PC-9 (cell line): ENCODE data around the gene DNAJB1. TPM values are rescaled to one million over a fixed set of nuclear protein-coding genes. Genes with fewer than 3 reads are reported as not detected.
A peak's percentile ranks its signal among the peaks of the same experiment; 100 is the strongest.

Experiments used
- BruUV-seq: library from RNA; stranded (reverse); fragments of 400-500 nt; replicated peaks from 2 replicates; lab custom pipeline; 2021; lab: Mats Ljungman, UMichigan
- CTCF ChIA-PET: fragments of 300-600 bp; sonication (Branson Sonifier 250); formaldehyde crosslinking; loops from one replicate; lab custom pipeline; 2022; ENCODE audit warnings: antibody characterized with exemption; lab: Charles Lee
- POLR2A ChIA-PET: fragments of 300-600 bp; sonication (Branson Sonifier 250); formaldehyde crosslinking; loops from one replicate; lab custom pipeline; 2022; ENCODE audit warnings: antibody characterized with exemption; ENCODE audit not compliant: unreplicated experiment; lab: Charles Lee
- DNase-seq, 2 experiments: peaks; one replicate each; pipeline versions ENCODE4 v3.0.0 to v3.0.0-alpha.2; 2015 to 2022; ENCODE audit warnings: mixed read lengths in 1 of 2
- H2AFZ ChIP-seq: fragments of 200-600 bp; sonication (generic); 2 replicates; pipeline ENCODE4 v1.8.1; 2017; ENCODE audit warnings: antibody characterized with exemption
- H3F3A ChIP-seq: fragments of 200-600 bp; sonication (generic); 2 replicates; pipeline ENCODE4 v1.8.1; 2017; ENCODE audit warnings: antibody characterized with exemption, mild to moderate bottlenecking, low read depth; ENCODE audit not compliant: insufficient read depth
- H3K27ac ChIP-seq: fragments of 200-600 bp; sonication (generic); 2 replicates; pipeline ENCODE4 v1.6.1; 2016; ENCODE audit warnings: mixed run types
- H3K27me3 ChIP-seq: fragments of 200-600 bp; sonication (generic); 2 replicates; pipeline ENCODE4 v1.6.1; 2016; ENCODE audit warnings: low read depth, mixed run types; ENCODE audit not compliant: insufficient read depth
- H3K36me3 ChIP-seq: fragments of 200-600 bp; sonication (generic); 2 replicates; pipeline ENCODE4 v1.6.1; 2016; ENCODE audit warnings: low read depth, mixed run types
- H3K4me1 ChIP-seq: fragments of 200-600 bp; sonication (generic); replicated peaks from 2 replicates; pipeline ENCODE4 v1.6.1; 2016; ENCODE audit warnings: mixed run types; ENCODE audit not compliant: insufficient read depth
- H3K4me2 ChIP-seq: fragments of 200-600 bp; sonication (generic); 2 replicates; pipeline ENCODE4 v1.6.1; 2017; ENCODE audit warnings: mixed run types
- H3K4me3 ChIP-seq: fragments of 200-600 bp; sonication (generic); 2 replicates; pipeline ENCODE4 v1.6.1; 2016; ENCODE audit warnings: mixed run types
- H3K79me2 ChIP-seq: fragments of 200-600 bp; sonication (generic); 2 replicates; pipeline ENCODE4 v1.6.1; 2017; ENCODE audit warnings: low read depth, mixed run types
- H3K9me2 ChIP-seq: fragments of 200-600 bp; sonication (generic); 2 replicates; pipeline ENCODE4 v1.8.1; 2017; ENCODE audit warnings: mild to moderate bottlenecking; ENCODE audit not compliant: insufficient read depth
- H3K9me3 ChIP-seq: fragments of 200-600 bp; sonication (generic); 2 replicates; pipeline ENCODE4 v1.8.1; 2016; ENCODE audit warnings: low read depth; ENCODE audit not compliant: insufficient read depth
- H4K20me1 ChIP-seq: fragments of 200-600 bp; sonication (generic); 2 replicates; pipeline ENCODE4 v1.8.1; 2017; ENCODE audit not compliant: insufficient read depth
- EZH2 ChIP-seq: fragments of 200-600 bp; sonication (generic); IDR thresholded peaks from 2 replicates; pipeline ENCODE4 v1.8.0; 2017; ENCODE audit warnings: antibody characterized with exemption, low read depth
- intact Hi-C: fragments of 100-400 bp; cut with micrococcal nuclease; formaldehyde crosslinking; loops from one replicate; pipeline ENCODE4 v1.10.0; 2022; ENCODE audit not compliant: unreplicated experiment
- total RNA-seq: library from RNA; stranded (reverse); gene quantifications from 2 replicates; pipeline ENCODE4 v1.2.3, GENCODE V29; 2021
- TF ChIP-seq, protein P1 (sequence below): fragments of 200-600 bp; sonication (generic); conservative IDR thresholded peaks from 2 replicates; pipeline ENCODE4 v1.6.1; 2017; ENCODE audit warnings: mixed run types, antibody characterized with exemption, mild to moderate bottlenecking, moderate library complexity

DNAJB1 gene
- total RNA-seq, 1 experiment from 2014 or later, result 159 TPM

DNA sequence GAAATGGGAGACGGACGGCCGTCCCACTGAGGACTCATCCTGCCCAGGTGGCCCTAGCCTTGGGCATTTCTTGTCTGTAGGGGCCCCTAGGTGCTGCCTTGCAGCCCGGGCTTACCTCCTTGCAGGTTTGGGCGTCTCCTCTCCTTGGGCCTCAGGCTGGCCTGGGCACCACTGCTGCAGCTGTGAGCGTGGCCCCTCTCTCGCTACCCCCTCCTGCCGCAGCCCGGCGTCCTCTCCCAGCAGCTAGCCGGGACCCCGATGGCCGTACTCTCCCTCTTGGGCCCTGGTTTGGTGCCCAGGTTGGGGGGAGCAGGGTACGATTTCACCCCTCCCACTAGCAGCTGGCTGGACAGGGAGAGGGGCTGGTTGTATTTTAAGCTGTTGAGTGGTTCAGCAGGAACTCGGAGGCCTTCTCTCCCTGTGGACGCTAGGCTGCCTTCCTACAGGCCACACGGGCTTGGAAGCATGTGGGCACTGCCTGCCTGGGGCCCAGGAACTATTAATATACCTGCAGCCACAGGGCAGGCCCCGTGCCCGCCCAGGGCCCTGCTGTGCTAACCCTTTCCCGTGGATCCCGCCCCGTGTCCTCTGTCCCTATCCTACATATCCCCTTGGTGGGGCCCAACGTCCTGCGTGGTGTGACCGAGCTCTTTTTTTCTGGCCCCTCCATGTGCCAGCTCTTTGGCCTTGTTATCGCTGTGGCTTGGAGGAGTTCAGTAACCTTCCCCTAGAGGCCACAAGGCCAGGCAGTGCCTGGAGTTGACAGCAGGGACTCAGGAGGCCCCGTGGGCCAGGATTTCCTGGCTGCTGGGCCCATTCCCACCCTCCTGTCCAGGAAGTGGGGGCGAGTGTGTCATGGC is 41.9 kb upstream of the DNAJB1 start:
- no peak overlapping the region for H3K4me3 ChIP-seq
- H3K4me2 ChIP-seq, result no peak overlapping the region
- DNase-seq, result peak in 1 of 2 experiments; percentile 29
- H3F3A ChIP-seq, result peaks cover 17% of the 10 kb centered on the region
- ChIA-PET CTCF (no interaction called here), POLR2A (no interaction called here)
- TF ChIP-seq, protein P1, sequence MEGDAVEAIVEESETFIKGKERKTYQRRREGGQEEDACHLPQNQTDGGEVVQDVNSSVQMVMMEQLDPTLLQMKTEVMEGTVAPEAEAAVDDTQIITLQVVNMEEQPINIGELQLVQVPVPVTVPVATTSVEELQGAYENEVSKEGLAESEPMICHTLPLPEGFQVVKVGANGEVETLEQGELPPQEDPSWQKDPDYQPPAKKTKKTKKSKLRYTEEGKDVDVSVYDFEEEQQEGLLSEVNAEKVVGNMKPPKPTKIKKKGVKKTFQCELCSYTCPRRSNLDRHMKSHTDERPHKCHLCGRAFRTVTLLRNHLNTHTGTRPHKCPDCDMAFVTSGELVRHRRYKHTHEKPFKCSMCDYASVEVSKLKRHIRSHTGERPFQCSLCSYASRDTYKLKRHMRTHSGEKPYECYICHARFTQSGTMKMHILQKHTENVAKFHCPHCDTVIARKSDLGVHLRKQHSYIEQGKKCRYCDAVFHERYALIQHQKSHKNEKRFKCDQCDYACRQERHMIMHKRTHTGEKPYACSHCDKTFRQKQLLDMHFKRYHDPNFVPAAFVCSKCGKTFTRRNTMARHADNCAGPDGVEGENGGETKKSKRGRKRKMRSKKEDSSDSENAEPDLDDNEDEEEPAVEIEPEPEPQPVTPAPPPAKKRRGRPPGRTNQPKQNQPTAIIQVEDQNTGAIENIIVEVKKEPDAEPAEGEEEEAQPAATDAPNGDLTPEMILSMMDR, result no peak
- no peak for TF ChIP-seq EZH2
- no peaks in the 10 kb centered on the region for H3K27me3 ChIP-seq
- intact Hi-C loops, result no loop called here
- no TSS peak for BruUV-seq
- 0 out of 2 replicates have a peak, but pooled peaks cover 6% of the 10 kb centered on the region for H3K4me1 ChIP-seq
- peaks cover 11% of the 10 kb centered on the region; the same call in 1 of the 2 replicates for H3K36me3 ChIP-seq
- no peaks in the 10 kb centered on the region for H3K9me3 ChIP-seq
- H3K9me2 ChIP-seq, result no peaks in the 10 kb centered on the region
- peaks cover 37% of the 10 kb centered on the region for H4K20me1 ChIP-seq
- no peak overlapping the region for H3K27ac ChIP-seq
- H3K79me2 ChIP-seq, result peaks cover 61% of the 10 kb centered on the region
- H2AFZ ChIP-seq, result no peak overlapping the region

DNA sequence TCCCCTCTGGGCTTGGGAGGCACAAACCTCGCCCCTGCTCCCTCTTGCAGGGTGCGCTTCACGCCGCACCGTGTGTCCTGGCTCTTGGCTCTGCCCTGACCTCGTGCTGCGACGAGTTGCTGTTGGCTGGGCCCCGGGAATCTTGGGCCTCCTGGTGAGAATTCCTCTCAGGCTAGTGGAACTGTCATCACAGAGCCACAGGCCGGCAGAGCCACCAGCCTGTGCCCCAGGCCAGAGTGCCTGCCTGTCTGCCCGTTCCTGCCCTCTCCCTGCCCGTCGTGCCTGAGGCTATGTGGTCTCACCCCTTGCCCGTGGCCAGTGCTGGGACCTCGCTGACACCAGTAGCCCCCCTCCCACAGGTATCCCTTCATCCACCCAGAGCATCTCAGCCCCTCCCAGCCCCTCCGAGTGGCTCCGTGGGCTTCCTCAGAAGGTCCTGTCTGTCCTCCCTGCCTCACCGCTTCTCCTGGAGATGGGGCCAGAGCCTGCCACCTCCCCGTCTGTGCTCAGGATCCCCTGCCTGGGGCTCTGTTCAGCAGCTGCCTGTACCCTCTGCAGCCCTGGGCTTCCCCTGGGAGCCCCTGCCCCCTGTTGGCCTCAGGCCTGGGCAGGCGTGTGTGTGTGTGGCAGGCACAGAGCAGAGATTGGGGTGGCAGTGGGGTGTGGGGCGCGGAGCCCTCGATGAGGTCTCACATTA is 40.3 kb upstream of the DNAJB1 start:
- no peak overlapping the region for H3K27ac ChIP-seq
- H3K4me2 ChIP-seq, result no peak overlapping the region
- peaks cover 40% of the 10 kb centered on the region for H4K20me1 ChIP-seq
- no peaks in the 10 kb centered on the region for H3K27me3 ChIP-seq
- DNase-seq, result no peak
- ChIA-PET CTCF (no interaction called here), POLR2A (no interaction called here)
- H3K9me3 ChIP-seq, result no peaks in the 10 kb centered on the region
- H2AFZ ChIP-seq, result no peak overlapping the region
- peaks cover 2% of the 10 kb centered on the region; the same call in 1 of the 2 replicates for H3K36me3 ChIP-seq
- H3K4me1 ChIP-seq, result 0 out of 2 replicates have a peak, but pooled peaks cover 6% of the 10 kb centered on the region
- peaks cover 70% of the 10 kb centered on the region for H3K79me2 ChIP-seq
- no peaks in the 10 kb centered on the region for H3K9me2 ChIP-seq
- H3F3A ChIP-seq, result peaks cover 17% of the 10 kb centered on the region
- intact Hi-C loops, result no loop called here
- no TSS peak for BruUV-seq
- H3K4me3 ChIP-seq, result no peak overlapping the region
- TF ChIP-seq, protein P1, result no peak
- no peak for TF ChIP-seq EZH2

DNA sequence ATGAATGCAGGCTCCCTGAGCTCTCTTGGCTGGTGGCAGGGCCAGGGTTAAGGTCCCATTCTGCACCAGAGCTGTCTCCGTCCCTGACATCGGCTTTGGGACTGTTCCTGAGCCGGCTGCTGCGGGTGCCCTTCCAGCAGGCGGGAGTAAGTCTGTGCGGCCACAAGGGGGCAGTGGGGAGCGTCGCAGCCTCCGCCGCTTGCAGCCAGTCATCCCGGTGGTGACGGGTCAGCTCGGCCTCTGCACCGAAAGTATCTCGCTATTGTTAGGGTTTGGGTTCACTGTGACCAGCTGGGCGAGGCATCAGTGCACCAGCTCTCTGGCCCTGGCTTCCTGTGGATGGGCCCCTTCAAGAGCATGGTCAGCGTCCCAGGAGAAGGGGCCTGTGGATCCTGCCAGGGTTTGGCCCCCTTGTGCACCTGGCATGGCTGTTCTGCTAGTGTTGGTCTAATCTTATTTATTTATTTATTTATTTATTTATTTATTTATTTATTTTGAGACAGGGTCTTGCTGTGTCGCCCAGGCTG is 38.5 kb upstream of the DNAJB1 start:
- H3K4me1 ChIP-seq, result 0 out of 2 replicates have a peak, but pooled peaks cover 6% of the 10 kb centered on the region
- intact Hi-C loops, result loop anchor here (1.0 kb wide), 1 partner anchor 38 kb away; the partner anchor contains the start of gene DNAJB1
- peak overlapping the region; percentile 52 for H3K4me2 ChIP-seq
- no peak overlapping the region for H2AFZ ChIP-seq
- H4K20me1 ChIP-seq, result peaks cover 43% of the 10 kb centered on the region
- H3K27ac ChIP-seq, result 0 out of 2 replicates have a peak overlapping the region, but pooled peaks have one; percentile 1
- H3F3A ChIP-seq, result peaks cover 17% of the 10 kb centered on the region
- ChIA-PET CTCF (interaction anchor here (0.7 to 1.2 kb wide), 4 partner anchors 24 to 84 kb away, joined by 3 to 11 read pairs (median 4); no protein-coding TSS in a partner anchor), POLR2A (interaction anchor here (0.7 kb wide), 2 partner anchors 38 to 130 kb away, joined by 3 to 6 read pairs; partner anchors contain the start of gene DNAJB1)
- peak; percentile 59 to 77 for DNase-seq
- no peaks in the 10 kb centered on the region for H3K27me3 ChIP-seq
- H3K79me2 ChIP-seq, result peaks cover 70% of the 10 kb centered on the region
- no peaks in the 10 kb centered on the region for H3K36me3 ChIP-seq
- no peak for TF ChIP-seq EZH2
- TF ChIP-seq, protein P1, result peak; percentile 97
- BruUV-seq, result no TSS peak
- H3K9me3 ChIP-seq, result no peaks in the 10 kb centered on the region
- H3K9me2 ChIP-seq, result no peaks in the 10 kb centered on the region
- H3K4me3 ChIP-seq, result no peak overlapping the region
